Transverse colon (tissue), 4 donors: Measurements from ENCODE around the gene SRXN1. TPM values are rescaled to one million over a fixed set of nuclear protein-coding genes. Genes with fewer than 3 reads are reported as not detected.

Source experiments
- DNase-seq: peaks from one replicate; pipeline ENCODE4 v3.0.0-alpha.2; 2019
- H3K27ac ChIP-seq, 4 donors: fragments of 200-600 bp; sonication (generic); 2 replicates each; pipeline ENCODE4 v1.5.1; 2016 to 2018; ENCODE audit warnings: inconsistent platforms in 4 of 4
- H3K27me3 ChIP-seq: fragments of 200-600 bp; sonication (generic); 2 replicates; pipeline ENCODE4 v1.5.1; 2017; ENCODE audit warnings: inconsistent platforms
- H3K36me3 ChIP-seq, 4 donors: fragments of 200-600 bp; sonication (generic); 2 replicates each; pipeline ENCODE4 v1.5.1; 2017 to 2019; ENCODE audit warnings: inconsistent platforms in 4 of 4
- H3K4me1 ChIP-seq, 4 donors: fragments of 200-600 bp; sonication (generic); 2 replicates each; pipeline ENCODE4 v1.5.1; 2017 to 2020; ENCODE audit warnings: inconsistent platforms in 4 of 4
- H3K4me3 ChIP-seq, 4 donors: fragments of 200-600 bp; sonication (generic); 1 replicate in 1 of 4; 2 replicates in 3 of 4; pipeline versions ENCODE4 v1.5.1 to v1.6.1; 2017 to 2019; ENCODE audit warnings: inconsistent platforms in 4 of 4
- H3K9me3 ChIP-seq, 2 donors: fragments of 200-600 bp; sonication (generic); 2 replicates each; pipeline ENCODE4 v1.5.1; 2017 to 2019; ENCODE audit warnings: inconsistent platforms in 2 of 2
- CTCF ChIP-seq, 5 experiments: fragments of 200-600 bp in 3 of 5; fragments of 450-650 bp in 2 of 5; sonication (generic) in 3 of 5; IDR thresholded peaks; 1 replicate in 2 of 5; 2 replicates in 3 of 5; pipeline ENCODE4 v1.5.1; 2016 to 2017; ENCODE audit warnings: antibody characterized with exemption in 5 of 5, inconsistent platforms in 3 of 5, mild to moderate bottlenecking in 2 of 5, moderate library complexity in 1 of 5
- EP300 ChIP-seq: sonication (generic); formaldehyde crosslinking; IDR thresholded peaks from one replicate; pipeline ENCODE4 v1.6.1; 2017; ENCODE audit warnings: antibody characterized with exemption, low read depth
- POLR2A ChIP-seq: fragments of 450-650 bp; IDR thresholded peaks from one replicate; pipeline ENCODE4 v1.6.1; 2016; ENCODE audit warnings: antibody characterized with exemption, mild to moderate bottlenecking, moderate library complexity
- POLR2AphosphoS5 ChIP-seq, 3 donors: sonication (generic); formaldehyde crosslinking; IDR thresholded peaks; one replicate each; pipeline ENCODE4 v1.6.1; 2016; ENCODE audit warnings: antibody characterized with exemption in 3 of 3
- WGBS, 2 donors: methylation state at CpG; one replicate each; pipeline ENCODE4 v1.1.5; 2018; ENCODE audit warnings: low coverage in 1 of 2; 5-methylcytosine and 5-hydroxymethylcytosine counted together
- in situ Hi-C, 4 donors: fragments of 200-750 bp; cut with MboI; loops; one replicate each; pipeline versions ENCODE4 v1.15.0 to v1.15.1; 2017; ENCODE audit warnings: low sequenced_read_pairs in 3 of 4, low pct_ligation_motif_present in 1 of 4, low pct_unique_long_range_greater_than_20kb in 1 of 4
- intact Hi-C: fragments of 100-400 bp; cut with DNase I; formaldehyde crosslinking; loops from one replicate; pipeline ENCODE4 v1.15.1; 2023; ENCODE audit warnings: low total_unique reads
- total RNA-seq, 4 donors: library from RNA; depleted of rRNA; stranded (reverse); fragments of >200 nt; gene quantifications; one replicate each; pipeline ENCODE4 v1.1.0, GENCODE V29; 2016

SRXN1 gene
- total RNA-seq, 4 donors from 2014 or later = 8.6 to 43.0 (median 21.2) TPM

- peaks cover 49% of the 10 kb centered on the region for H3K27me3 ChIP-seq
- in situ Hi-C loops (no loop called here), intact Hi-C loops (no loop called here)
- no peak overlapping the region for H3K4me3 ChIP-seq
- 25 to 80% methylated on average over 1 to 7 of the region's 7 CpGs for WGBS, 2 donors
- DNase-seq = no peak
- H3K9me3 ChIP-seq = peaks cover 0 to 10% of the 10 kb centered on the region in 2 donors
- no peak for TF ChIP-seq POLR2AphosphoS5 (IDR thresholded peaks at IDR 0.05)
- H3K4me1 ChIP-seq = no peaks in the 10 kb centered on the region
- no peak overlapping the region for H3K27ac ChIP-seq
- no peaks in the 10 kb centered on the region for H3K36me3 ChIP-seq
Observed at GRCh38 chr20:620246-620645, 32.8 kb downstream of the SRXN1 start.

- H3K4me3 ChIP-seq = no peak overlapping the region
- TF ChIP-seq POLR2A (no peak), POLR2AphosphoS5 (IDR thresholded peaks at IDR 0.05) (no peak), CTCF (IDR thresholded peaks at IDR 0.05) (no peak), EP300 (no peak)
- DNase-seq = no peak
- H3K36me3 ChIP-seq = no peaks in the 10 kb centered on the region
- H3K27ac ChIP-seq = no peak overlapping the region
- H3K4me1 ChIP-seq = no peaks in the 10 kb centered on the region
- in situ Hi-C loops = no loop called here
- H3K27me3 ChIP-seq = peaks cover 57% of the 10 kb centered on the region
- intact Hi-C loops = no loop called here
- 66 to 73% methylated on average over 4 to 5 of the region's 5 CpGs for WGBS, 2 donors
- H3K9me3 ChIP-seq = peaks cover 0 to 10% of the 10 kb centered on the region in 2 donors
Observed at GRCh38 chr20:618980-619379, 34.0 kb downstream of the SRXN1 start.

GRCh38 chr20:617934-618690, 34.9 kb downstream of the SRXN1 start:
- H3K27me3 ChIP-seq = peaks cover 62% of the 10 kb centered on the region
- WGBS, 2 donors = 82% methylated on average over 4 of the region's 4 CpGs; no CpG with 5 or more reads in 1 of the 2 donors
- H3K9me3 ChIP-seq = peaks cover 0 to 10% of the 10 kb centered on the region in 2 donors
- no peaks in the 10 kb centered on the region for H3K36me3 ChIP-seq
- no peaks in the 10 kb centered on the region for H3K4me1 ChIP-seq
- no peak for DNase-seq
- in situ Hi-C loops = no loop called here
- no peak overlapping the region for H3K4me3 ChIP-seq
- TF ChIP-seq POLR2AphosphoS5 (IDR thresholded peaks at IDR 0.05) = no peak
- TF ChIP-seq CTCF (IDR thresholded peaks at IDR 0.05) = no peak
- no peak for TF ChIP-seq EP300
- no peak for TF ChIP-seq POLR2A
- H3K27ac ChIP-seq = no peak overlapping the region
- intact Hi-C loops = no loop called here

GRCh38 chr20:615514-615913, 37.5 kb downstream of the SRXN1 start:
- H3K27ac ChIP-seq = no peak overlapping the region
- intact Hi-C loops (no loop called here), in situ Hi-C loops (no loop called here)
- H3K9me3 ChIP-seq = peaks cover 0 to 10% of the 10 kb centered on the region in 2 donors
- TF ChIP-seq POLR2AphosphoS5 (IDR thresholded peaks at IDR 0.05) (no peak), CTCF (IDR thresholded peaks at IDR 0.05) (no peak), POLR2A (no peak), EP300 (no peak)
- 67 to 69% methylated on average over 3 to 4 of the region's 4 CpGs for WGBS, 2 donors
- peaks cover 0 to 7% (median 1%) of the 10 kb centered on the region in 4 donors for H3K4me1 ChIP-seq
- no peak for DNase-seq
- no peak overlapping the region for H3K4me3 ChIP-seq
- no peaks in the 10 kb centered on the region for H3K36me3 ChIP-seq
- H3K27me3 ChIP-seq = peaks cover 71% of the 10 kb centered on the region

GRCh38 chr20:611843-612185, 41.2 kb downstream of the SRXN1 start:
- 26% methylated on average over 8 of the region's 8 CpGs; no CpG with 5 or more reads in 1 of the 2 donors for WGBS, 2 donors
- in situ Hi-C loops = no loop called here
- H3K4me1 ChIP-seq = peaks cover 0 to 7% (median 3%) of the 10 kb centered on the region in 4 donors
- no peak for DNase-seq
- no peaks in the 10 kb centered on the region for H3K36me3 ChIP-seq
- no peak overlapping the region for H3K27ac ChIP-seq
- intact Hi-C loops = no loop called here
- no peak overlapping the region for H3K4me3 ChIP-seq
- peaks cover 70% of the 10 kb centered on the region for H3K27me3 ChIP-seq
- TF ChIP-seq POLR2A = no peak
- no peaks in the 10 kb centered on the region for H3K9me3 ChIP-seq
